Measurements from ENCODE around the gene DMXL2. TPM values are rescaled to one million over a fixed set of nuclear protein-coding genes. Genes with fewer than 3 reads are reported as not detected.

DMXL2 gene, protein sequence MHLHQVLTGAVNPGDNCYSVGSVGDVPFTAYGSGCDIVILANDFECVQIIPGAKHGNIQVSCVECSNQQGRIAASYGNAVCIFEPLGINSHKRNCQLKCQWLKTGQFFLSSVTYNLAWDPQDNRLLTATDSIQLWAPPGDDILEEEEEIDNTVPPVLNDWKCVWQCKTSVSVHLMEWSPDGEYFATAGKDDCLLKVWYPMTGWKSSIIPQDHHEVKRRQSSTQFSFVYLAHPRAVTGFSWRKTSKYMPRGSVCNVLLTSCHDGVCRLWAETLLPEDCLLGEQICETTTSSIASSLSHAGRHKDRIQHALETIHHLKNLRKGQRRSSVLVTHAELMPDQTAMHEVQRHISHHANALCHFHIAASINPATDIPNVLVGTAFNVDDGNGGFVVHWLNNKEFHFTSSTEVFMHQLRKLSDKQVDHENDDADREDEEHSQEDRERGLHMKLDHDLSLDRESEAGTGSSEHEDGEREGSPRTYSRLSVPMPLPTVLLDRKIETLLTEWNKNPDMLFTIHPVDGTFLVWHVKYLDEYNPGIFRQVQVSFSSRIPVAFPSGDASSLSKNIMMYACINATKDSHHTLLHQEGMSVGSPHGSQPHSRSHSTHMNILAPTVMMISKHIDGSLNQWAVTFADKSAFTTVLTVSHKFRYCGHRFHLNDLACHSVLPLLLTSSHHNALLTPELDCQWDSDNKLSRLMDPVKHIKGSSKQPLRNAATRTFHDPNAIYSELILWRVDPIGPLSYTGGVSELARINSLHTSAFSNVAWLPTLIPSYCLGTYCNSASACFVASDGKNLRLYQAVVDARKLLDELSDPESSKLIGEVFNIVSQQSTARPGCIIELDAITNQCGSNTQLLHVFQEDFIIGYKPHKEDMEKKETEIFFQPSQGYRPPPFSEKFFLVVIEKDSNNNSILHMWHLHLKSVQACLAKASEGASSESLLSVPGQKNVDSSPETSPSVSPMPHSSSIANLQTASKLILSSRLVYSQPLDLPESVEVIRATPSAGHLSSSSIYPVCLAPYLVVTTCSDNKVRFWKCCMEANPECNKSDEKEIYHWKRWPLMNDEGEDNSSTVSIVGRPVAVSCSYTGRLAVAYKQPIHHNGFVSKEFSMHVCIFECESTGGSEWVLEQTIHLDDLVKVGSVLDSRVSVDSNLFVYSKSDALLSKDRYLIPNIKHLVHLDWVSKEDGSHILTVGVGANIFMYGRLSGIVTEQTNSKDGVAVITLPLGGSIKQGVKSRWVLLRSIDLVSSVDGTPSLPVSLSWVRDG (N-terminal part only)
- 1.4 TPM for total RNA-seq
- under 1 TPM in 1 of 4 donors, not detected in 3; 0.15 TPM for polyA plus RNA-seq

- ATAC-seq (ENCODE audit: low read depth in 2 of 2): peak; percentile 26 to 48
- peaks cover 3 to 8% (median 5%) of the 10 kb centered on the region in 4 donors for H3K4me1 Mint-ChIP-seq
- peak; percentile 21 to 67 (median 26) for DNase-seq
- peak within 1 kb of the TSS; percentile 35 for H3K4me3 ChIP-seq (ENCODE audit: low read depth, low read length)
- H3K4me1 ChIP-seq (ENCODE audit: control insufficient read depth, insufficient read depth, low read length, poor library complexity, severe bottlenecking): peaks cover 11% of the 10 kb centered on the region
- peaks cover 36% of the 10 kb centered on the region for H3K27me3 ChIP-seq (ENCODE audit: control insufficient read depth, insufficient read depth, low read length)
- no peak within 1 kb of the TSS for H3K27ac Mint-ChIP-seq
- H3K9me3 Mint-ChIP-seq: peaks cover 0 to 2% (median 0%) of the 10 kb centered on the region in 7 donors
- peaks cover 62% of the 10 kb centered on the region for H3K27me3 Mint-ChIP-seq
- no peaks in the 10 kb centered on the region for H3K9me3 ChIP-seq (ENCODE audit: control insufficient read depth in 2 of 2, low read length in 2 of 2)
- H3K36me3 ChIP-seq (ENCODE audit: control insufficient read depth, insufficient read depth, low read length): no peaks in the 10 kb centered on the region
- H3K4me3 Mint-ChIP-seq: peak within 1 kb of the TSS; percentile 10 to 69 (median 66)
- H3K27ac ChIP-seq (ENCODE audit: insufficient read depth, low read length, poor library complexity, severe bottlenecking): no peak within 1 kb of the TSS
- no peaks in the 10 kb centered on the region for H3K36me3 Mint-ChIP-seq
Measured at GRCh38 chr15:51622604-51623370, at the start of gene DMXL2. Gene DMXL2, minus strand, starts transcription at chr15:51622771. Its CDS starts 226 bp downstream, at chr15:51622545.

DNA sequence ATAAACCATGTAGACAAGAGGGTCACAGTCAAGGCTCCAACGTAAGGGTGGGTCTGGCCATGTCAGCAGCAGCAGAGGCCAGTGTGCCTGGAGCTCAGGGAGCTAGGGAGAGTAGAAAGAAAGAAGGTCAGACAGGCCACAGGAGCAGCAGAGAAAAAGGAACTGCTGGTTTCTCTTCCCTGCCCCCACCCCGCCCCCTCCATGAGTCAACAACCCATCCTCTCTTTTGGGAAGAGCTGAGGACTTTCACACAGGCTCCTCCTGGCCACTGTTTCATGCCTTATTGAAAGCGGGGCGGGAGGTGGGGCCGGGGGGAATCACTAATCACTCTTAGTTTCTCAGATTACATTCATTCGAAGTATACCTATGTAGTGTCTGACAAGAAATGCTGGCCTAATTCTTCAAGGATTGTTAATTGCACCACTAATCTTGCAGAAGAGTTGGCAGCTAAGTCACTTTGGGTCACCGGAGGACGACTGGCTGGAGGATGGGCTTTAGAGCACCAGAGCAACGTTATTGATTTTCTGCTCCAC, 49.6 kb upstream of the DMXL2 start:
- H3K4me1 ChIP-seq (ENCODE audit: control insufficient read depth, insufficient read depth, low read length, poor library complexity, severe bottlenecking): no peaks in the 10 kb centered on the region
- H3K27me3 ChIP-seq (ENCODE audit: control insufficient read depth, insufficient read depth, low read length): peaks cover 12% of the 10 kb centered on the region
- DNase-seq: no peak
- no peaks in the 10 kb centered on the region for H3K9me3 ChIP-seq (ENCODE audit: control insufficient read depth in 2 of 2, low read length in 2 of 2)
- no peak overlapping the region for H3K27ac ChIP-seq (ENCODE audit: insufficient read depth, low read length, poor library complexity, severe bottlenecking)
- no peak overlapping the region for H3K27ac Mint-ChIP-seq
- H3K9me3 Mint-ChIP-seq: peaks cover 0 to 5% (median 0%) of the 10 kb centered on the region in 7 donors
- no peak overlapping the region for H3K4me3 Mint-ChIP-seq
- H3K36me3 ChIP-seq (ENCODE audit: control insufficient read depth, insufficient read depth, low read length): no peaks in the 10 kb centered on the region
- peaks cover 37% of the 10 kb centered on the region for H3K27me3 Mint-ChIP-seq
- no peak overlapping the region for H3K4me3 ChIP-seq (ENCODE audit: low read depth, low read length)
- ATAC-seq (ENCODE audit: low read depth in 2 of 2): no peak
- no peaks in the 10 kb centered on the region for H3K36me3 Mint-ChIP-seq
- H3K4me1 Mint-ChIP-seq: no peaks in the 10 kb centered on the region

- peaks cover 31% of the 10 kb centered on the region for H3K27me3 Mint-ChIP-seq
- H3K9me3 ChIP-seq (ENCODE audit: control insufficient read depth in 2 of 2, low read length in 2 of 2): no peaks in the 10 kb centered on the region
- peaks cover 0 to 2% (median 0%) of the 10 kb centered on the region in 7 donors for H3K9me3 Mint-ChIP-seq
Measured at GRCh38 chr15:51669381-51669780, 46.8 kb upstream of the DMXL2 start.

DNA sequence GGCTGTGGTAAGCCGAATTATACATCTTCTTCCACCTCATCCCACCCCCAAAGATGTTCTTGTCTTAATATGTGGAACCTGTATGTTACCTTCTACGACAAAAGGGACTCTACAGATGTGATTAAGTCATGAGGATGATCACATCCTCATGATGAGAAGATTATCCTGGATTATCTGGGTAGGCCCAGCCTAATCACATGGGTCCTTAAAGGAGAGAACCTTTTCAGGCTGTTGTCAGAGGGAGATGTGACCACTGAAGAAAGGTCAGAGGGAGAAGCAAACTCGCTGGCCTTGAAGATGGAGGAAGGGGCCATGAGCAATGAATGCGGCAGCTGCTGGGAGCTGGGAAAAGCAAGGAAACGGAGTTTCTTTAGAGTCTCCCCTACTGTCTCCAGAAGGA, 45.9 kb upstream of the DMXL2 start:
- Histone ChIP-seq H3K27me3 (ENCODE audit: control insufficient read depth, insufficient read depth, low read length) (peaks cover 15% of the 10 kb centered on the region), H3K36me3 (ENCODE audit: control insufficient read depth, insufficient read depth, low read length) (no peaks in the 10 kb centered on the region), H3K4me3 (ENCODE audit: low read depth, low read length) (no peak overlapping the region), H3K9me3 (ENCODE audit: control insufficient read depth in 2 of 2, low read length in 2 of 2) (no peaks in the 10 kb centered on the region), H3K27ac (ENCODE audit: insufficient read depth, low read length, poor library complexity, severe bottlenecking) (no peak overlapping the region), H3K4me1 (ENCODE audit: control insufficient read depth, insufficient read depth, low read length, poor library complexity, severe bottlenecking) (no peaks in the 10 kb centered on the region)
- Mint-ChIP-seq H3K36me3 (no peaks in the 10 kb centered on the region), H3K27ac (no peak overlapping the region), H3K4me1 (no peaks in the 10 kb centered on the region), H3K27me3 (peaks cover 31% of the 10 kb centered on the region), H3K9me3 (peaks cover 0 to 2% (median 0%) of the 10 kb centered on the region in 7 donors), H3K4me3 (no peak overlapping the region)
- no peak for ATAC-seq (ENCODE audit: low read depth in 2 of 2)
- no peak for DNase-seq

More at GRCh38 chr15:51669381-51669780, 46.8 kb upstream of the DMXL2 start:
- Histone ChIP-seq H3K4me1 (ENCODE audit: control insufficient read depth, insufficient read depth, low read length, poor library complexity, severe bottlenecking) (no peaks in the 10 kb centered on the region), H3K4me3 (ENCODE audit: low read depth, low read length) (no peak overlapping the region), H3K27ac (ENCODE audit: insufficient read depth, low read length, poor library complexity, severe bottlenecking) (no peak overlapping the region), H3K27me3 (ENCODE audit: control insufficient read depth, insufficient read depth, low read length) (peaks cover 15% of the 10 kb centered on the region), H3K36me3 (ENCODE audit: control insufficient read depth, insufficient read depth, low read length) (no peaks in the 10 kb centered on the region)
- DNase-seq (no peak), ATAC-seq (ENCODE audit: low read depth in 2 of 2) (no peak)
- H3K4me1 Mint-ChIP-seq: no peaks in the 10 kb centered on the region
- H3K36me3 Mint-ChIP-seq: no peaks in the 10 kb centered on the region
- no peak overlapping the region for H3K4me3 Mint-ChIP-seq
- no peak overlapping the region for H3K27ac Mint-ChIP-seq

DNA sequence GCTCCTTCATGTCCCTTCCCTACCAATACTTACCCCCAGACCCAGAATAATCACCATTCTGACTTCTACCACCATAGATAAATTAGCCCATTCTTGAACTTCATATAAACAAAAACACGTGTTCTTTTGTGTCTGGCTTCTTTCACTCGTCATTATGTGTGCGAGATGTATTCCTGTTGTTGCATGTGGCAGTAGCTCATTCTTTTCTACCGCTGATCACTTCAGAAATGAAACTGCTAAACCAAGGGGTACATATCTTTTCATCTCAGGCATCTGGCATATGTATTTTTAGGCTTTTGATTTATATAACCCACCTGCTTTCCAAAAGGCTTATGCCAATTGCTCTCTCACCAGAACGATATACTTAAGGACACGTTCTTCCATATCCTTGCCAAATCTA, 44.9 kb upstream of the DMXL2 start:
- H3K4me1 Mint-ChIP-seq: no peaks in the 10 kb centered on the region
- ATAC-seq (ENCODE audit: low read depth in 2 of 2) (no peak), DNase-seq (no peak)
- no peak overlapping the region for H3K27ac Mint-ChIP-seq
- no peaks in the 10 kb centered on the region for H3K9me3 Mint-ChIP-seq
- Histone ChIP-seq H3K36me3 (ENCODE audit: control insufficient read depth, insufficient read depth, low read length) (no peaks in the 10 kb centered on the region), H3K9me3 (ENCODE audit: control insufficient read depth in 2 of 2, low read length in 2 of 2) (no peaks in the 10 kb centered on the region), H3K27ac (ENCODE audit: insufficient read depth, low read length, poor library complexity, severe bottlenecking) (no peak overlapping the region), H3K4me3 (ENCODE audit: low read depth, low read length) (no peak overlapping the region), H3K4me1 (ENCODE audit: control insufficient read depth, insufficient read depth, low read length, poor library complexity, severe bottlenecking) (no peaks in the 10 kb centered on the region), H3K27me3 (ENCODE audit: control insufficient read depth, insufficient read depth, low read length) (peaks cover 12% of the 10 kb centered on the region)
- no peak overlapping the region for H3K4me3 Mint-ChIP-seq
- H3K36me3 Mint-ChIP-seq: no peaks in the 10 kb centered on the region
- peaks cover 28% of the 10 kb centered on the region for H3K27me3 Mint-ChIP-seq

DNA sequence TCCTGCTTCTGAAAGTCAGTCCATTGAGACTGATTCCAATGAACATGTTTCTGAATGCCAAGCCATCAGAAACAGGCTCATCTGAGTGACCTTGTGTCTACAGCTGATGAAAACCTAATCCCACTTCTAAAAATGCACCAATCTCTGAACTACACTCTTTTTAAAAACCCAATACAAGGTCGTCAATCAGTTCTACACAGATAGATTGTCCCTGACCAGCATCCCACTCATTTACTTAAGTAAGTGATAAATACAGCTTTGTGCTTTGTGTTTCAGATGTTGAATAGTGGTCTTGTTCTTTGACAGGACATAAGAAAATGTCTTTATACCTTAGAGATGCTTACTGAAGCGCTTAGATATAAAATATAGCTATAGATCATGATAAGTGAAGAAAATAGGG, 38.5 kb upstream of the DMXL2 start:
- Mint-ChIP-seq H3K27me3 (peaks cover 18% of the 10 kb centered on the region), H3K4me1 (no peaks in the 10 kb centered on the region), H3K36me3 (no peaks in the 10 kb centered on the region), H3K9me3 (peaks cover 0 to 1% (median 0%) of the 10 kb centered on the region in 7 donors), H3K4me3 (no peak overlapping the region), H3K27ac (no peak overlapping the region)
- Histone ChIP-seq H3K27ac (ENCODE audit: insufficient read depth, low read length, poor library complexity, severe bottlenecking) (no peak overlapping the region), H3K4me1 (ENCODE audit: control insufficient read depth, insufficient read depth, low read length, poor library complexity, severe bottlenecking) (no peaks in the 10 kb centered on the region), H3K27me3 (ENCODE audit: control insufficient read depth, insufficient read depth, low read length) (no peaks in the 10 kb centered on the region), H3K9me3 (ENCODE audit: control insufficient read depth in 2 of 2, low read length in 2 of 2) (no peaks in the 10 kb centered on the region), H3K4me3 (ENCODE audit: low read depth, low read length) (no peak overlapping the region), H3K36me3 (ENCODE audit: control insufficient read depth, insufficient read depth, low read length) (no peaks in the 10 kb centered on the region)
- no peak for ATAC-seq (ENCODE audit: low read depth in 2 of 2)
- DNase-seq: no peak
